Endothelial cell of umbilical vein (primary cell): ENCODE results near the gene SMARCE1. TPM values are rescaled to one million over a fixed set of nuclear protein-coding genes. Genes with fewer than 3 reads are reported as not detected.

Experiments
- BruUV-seq: library from RNA; stranded (reverse); fragments of 400-500 nt; replicated peaks from 2 replicates; lab custom pipeline; 2021; lab: Mats Ljungman, UMichigan
- CTCF ChIA-PET: fragments of 300-600, 350-600 bp; sonication (Branson Sonifier 250); formaldehyde crosslinking; loops from one replicate; lab custom pipeline; 2021; ENCODE audit warnings: antibody characterized with exemption, inconsistent platforms; lab: Charles Lee
- POLR2A ChIA-PET: fragments of 300-600, 350-600 bp; sonication (Branson Sonifier 250); formaldehyde crosslinking; loops from one replicate; lab custom pipeline; 2021; ENCODE audit warnings: antibody characterized with exemption, inconsistent platforms; lab: Charles Lee
- DNase-seq: peaks from one replicate; pipeline ENCODE4 v3.0.0-alpha.2; 2011; ENCODE audit warnings: low read depth, low spot score
- FAIRE-seq: peaks from 2 replicates; lab custom pipeline; 2011; peaks lifted over from hg19 to GRCh38; lab: Jason Lieb, UNC
- H2AFZ ChIP-seq: 2 replicates; pipeline ENCODE4 v1.6.0; 2012; ENCODE audit warnings: low read depth, low read length, control low read depth, inconsistent platforms
- H3K27ac ChIP-seq: 2 replicates; pipeline ENCODE4 v1.5.1; 2011; ENCODE audit warnings: low read depth, mild to moderate bottlenecking, control low read depth, low read length, moderate library complexity; ENCODE audit not compliant: insufficient read depth
- H3K27me3 ChIP-seq, 2 experiments: 2 replicates each; pipeline versions ENCODE4 v1.6.0 to v1.6.1; 2011; ENCODE audit warnings: low read length in 2 of 2, mixed read lengths in 1 of 2; ENCODE audit not compliant: control insufficient read depth in 2 of 2, insufficient read depth in 2 of 2
- H3K36me3 ChIP-seq, 2 experiments: 2 replicates in 1 of 2; 3 replicates in 1 of 2; pipeline ENCODE4 v1.5.1; 2011; ENCODE audit warnings: low read length in 2 of 2, mild to moderate bottlenecking in 1 of 2, moderate library complexity in 1 of 2; ENCODE audit not compliant: control insufficient read depth in 2 of 2, insufficient read depth in 2 of 2; ENCODE audit errors: extremely low read depth in 1 of 2
- H3K4me1 ChIP-seq: 3 replicates; pipeline ENCODE4 v1.5.1; 2011; ENCODE audit warnings: mild to moderate bottlenecking, low read length; ENCODE audit not compliant: control insufficient read depth, insufficient read depth; ENCODE audit errors: extremely low read depth
- H3K4me2 ChIP-seq: 2 replicates; pipeline ENCODE4 v1.6.1; 2011; ENCODE audit warnings: low read length, control low read depth, mixed read lengths; ENCODE audit not compliant: insufficient read depth
- H3K4me3 ChIP-seq, 3 experiments: fragments of 200-600 bp in 1 of 3; sonication (generic), shearing (Covaris generic) in 1 of 3; replicated peaks in 1 of 3; 2 replicates each; pipeline ENCODE4 v1.5.1; 2011 to 2016; ENCODE audit warnings: control low read depth in 3 of 3, low read length in 3 of 3, mild to moderate bottlenecking in 2 of 3, inconsistent platforms in 1 of 3, low read depth in 1 of 3, moderate library complexity in 1 of 3; ENCODE audit not compliant: insufficient read depth in 1 of 3
- H3K79me2 ChIP-seq: 2 replicates; pipeline ENCODE4 v1.6.0; 2012; ENCODE audit warnings: low read length, inconsistent platforms; ENCODE audit not compliant: control insufficient read depth, insufficient read depth
- H3K9ac ChIP-seq: replicated peaks from 2 replicates; pipeline ENCODE3; 2011; ENCODE audit warnings: low read length, control low read depth; ENCODE audit not compliant: insufficient read depth; ENCODE audit errors: extremely low read depth
- H3K9me1 ChIP-seq: replicated peaks from 3 replicates; pipeline ENCODE4 v1.6.0; 2011; ENCODE audit warnings: mild to moderate bottlenecking, low read length; ENCODE audit not compliant: control insufficient read depth, insufficient read depth; ENCODE audit errors: extremely low read depth
- H3K9me3 ChIP-seq: replicated peaks from 2 replicates; pipeline ENCODE4 v1.5.1; 2012; ENCODE audit warnings: low read length, inconsistent platforms; ENCODE audit not compliant: control insufficient read depth, insufficient read depth
- H4K20me1 ChIP-seq: replicated peaks from 2 replicates; pipeline ENCODE3; 2011; ENCODE audit warnings: mild to moderate bottlenecking, low read length; ENCODE audit not compliant: control insufficient read depth, insufficient read depth; ENCODE audit errors: extremely low read depth
- CTCF ChIP-seq, 2 donors: IDR thresholded peaks; 1 replicate in 1 of 2; 2 replicates in 1 of 2; pipeline ENCODE4 v1.5.1; 2011; ENCODE audit warnings: low read length in 2 of 2, mild to moderate bottlenecking in 2 of 2, moderate library complexity in 2 of 2, control low read depth in 1 of 2, inconsistent platforms in 1 of 2, low read depth in 1 of 2; ENCODE audit not compliant: insufficient read depth in 1 of 2; ENCODE audit errors: extremely low read depth in 1 of 2
- EZH2 ChIP-seq: IDR thresholded peaks from 2 replicates; pipeline ENCODE4 v1.6.1; 2012; ENCODE audit warnings: borderline replicate concordance, low read depth, mild to moderate bottlenecking, moderate library complexity, low read length, inconsistent platforms; ENCODE audit not compliant: severe bottlenecking
- FOS ChIP-seq: IDR thresholded peaks from 2 replicates; pipeline ENCODE4 v1.6.1; 2011; ENCODE audit warnings: mild to moderate bottlenecking, low read length, moderate library complexity, borderline replicate concordance; ENCODE audit not compliant: insufficient read depth
- GATA2 ChIP-seq: IDR thresholded peaks from 2 replicates; pipeline ENCODE4 v1.7.0; 2011; ENCODE audit warnings: low read depth, mild to moderate bottlenecking, moderate library complexity, mixed read lengths, low read length; ENCODE audit not compliant: insufficient read length, insufficient read depth
- JUN ChIP-seq: IDR thresholded peaks from 2 replicates; pipeline ENCODE4 v1.6.1; 2011; ENCODE audit warnings: borderline replicate concordance, low read depth; ENCODE audit not compliant: insufficient read length, insufficient read depth
- MAX ChIP-seq: IDR thresholded peaks from 2 replicates; pipeline ENCODE4 v1.6.1; 2011; ENCODE audit not compliant: insufficient read depth, insufficient read length
- MYC ChIP-seq: IDR thresholded peaks from one replicate; pipeline ENCODE4 v1.6.1; 2011; ENCODE audit warnings: mild to moderate bottlenecking, low read depth, low read length
- POLR2A ChIP-seq: IDR thresholded peaks from 2 replicates; pipeline ENCODE4 v1.6.1; 2012; ENCODE audit warnings: low read depth, mild to moderate bottlenecking, control low read depth, low read length
- POLR2AphosphoS5 ChIP-seq: IDR thresholded peaks from 2 replicates; pipeline ENCODE4 v1.6.1; 2012; ENCODE audit warnings: low read depth, mild to moderate bottlenecking, control low read depth, low read length, moderate library complexity; ENCODE audit not compliant: insufficient read depth
- dilution Hi-C: fragments of 300-500 bp; cut with MboI; formaldehyde crosslinking; loops from one replicate; pipeline ENCODE4 v1.15.0; 2019; ENCODE audit warnings: low sequenced_read_pairs; ENCODE audit not compliant: extremely low pct_ligation_motif_present
- intact Hi-C: fragments of 100-400 bp; cut with micrococcal nuclease; formaldehyde crosslinking; loops from one replicate; pipeline ENCODE4 v1.10.0; 2022
- polyA plus RNA-seq, 4 experiments: library from polyadenylated mRNA; depleted of rRNA in 3 of 4; stranded (reverse) in 3 of 4; unstranded in 1 of 4; fragments of >200 nt; gene quantifications; 2 replicates each; pipeline versions ENCODE4 v1.2.1 to v1.2.3, GENCODE V29; 2011 to 2012; ENCODE audit warnings: missing spikeins in 1 of 4
- total RNA-seq: library from RNA; stranded (reverse); gene quantifications from 2 replicates; pipeline ENCODE4 v1.2.3, GENCODE V29; 2021

SMARCE1 gene
- total and polyA plus RNA-seq, 2 donors (not counting 3 experiments of a cell fraction or from before 2014, with no cell fraction given) = 28.4 to 127 TPM

- dilution Hi-C loops = no loop called here
- Histone ChIP-seq H2AFZ (no peak overlapping the region), H3K27ac (no peak overlapping the region), H3K9me1 (no peaks in the 10 kb centered on the region), H3K4me1 (no peaks in the 10 kb centered on the region), H3K4me3 (no peak overlapping the region), H4K20me1 (no peaks in the 10 kb centered on the region), H3K9me3 (no peaks in the 10 kb centered on the region), H3K4me2 (no peak overlapping the region), H3K36me3 (no peaks in the 10 kb centered on the region), H3K9ac (no peak overlapping the region), H3K27me3 (peaks cover 11 to 22% of the 10 kb centered on the region in 2 experiments), H3K79me2 (no peaks in the 10 kb centered on the region)
- POLR2A ChIA-PET = no interaction called here
- CTCF ChIA-PET = interaction anchor here (1.5 kb wide), 1 partner anchor 53 kb away, joined by 5 read pairs; no protein-coding TSS in a partner anchor
- FAIRE-seq = no peak
- TF ChIP-seq FOS = no peak
- no peak for TF ChIP-seq CTCF (IDR thresholded peaks at IDR 0.05; ENCODE audit: extremely low read depth in 1 of 2, insufficient read depth in 1 of 2, low read depth in 1 of 2, low read length in 2 of 2)
- no peak for TF ChIP-seq POLR2A
- no peak for TF ChIP-seq MAX
- no peak for TF ChIP-seq JUN
- TF ChIP-seq EZH2 = no peak
- TF ChIP-seq POLR2AphosphoS5 = no peak
- TF ChIP-seq GATA2 = no peak
- TF ChIP-seq MYC = no peak
- intact Hi-C loops = no loop called here
- BruUV-seq = no TSS peak
- no peak for DNase-seq
These were observed 25.0 kb upstream of the SMARCE1 start for GRCh38 chr17:40672654-40673053.
